IMR-90 (cell line): ENCODE data around the gene WDR62. TPM values are rescaled to one million over a fixed set of nuclear protein-coding genes. Genes with fewer than 3 reads are reported as not detected.

Experiments
- ATAC-seq: fragments of 200-7000 bp; cut with Tn5 transposase; 2 replicates; pipeline ENCODE4 v1.9.1; 2020; ENCODE audit warnings: low read depth, mild to moderate bottlenecking, moderate library complexity
- BruUV-seq: library from RNA; stranded (reverse); fragments of 400-500 nt; replicated peaks from 2 replicates; lab custom pipeline; 2021; lab: Mats Ljungman, UMichigan
- CTCF ChIA-PET: fragments of 300-600 bp; formaldehyde crosslinking; extraction: SDS; loops from one replicate; lab custom pipeline; 2021; ENCODE audit warnings: antibody characterized with exemption; lab: Yijun Ruan, JAX
- POLR2A ChIA-PET: fragments of 300-600 bp; sonication (Branson Sonifier 250); formaldehyde crosslinking; loops from one replicate; lab custom pipeline; 2022; ENCODE audit warnings: antibody characterized with exemption; ENCODE audit not compliant: unreplicated experiment; lab: Charles Lee
- DNase-seq: peaks from one replicate; pipeline ENCODE4 v3.0.0; 2013
- H2AFZ ChIP-seq: replicated peaks from 2 replicates; pipeline ENCODE3; 2013; ENCODE audit warnings: low read length, mild to moderate bottlenecking; ENCODE audit not compliant: poor library complexity
- H2AK5ac ChIP-seq: 2 replicates; pipeline ENCODE4 v1.6.1; 2013; ENCODE audit warnings: low read depth, low read length, inconsistent platforms
- H2AK9ac ChIP-seq: replicated peaks from 2 replicates; pipeline ENCODE3; 2013; ENCODE audit warnings: mild to moderate bottlenecking, low read depth, low read length, moderate library complexity; ENCODE audit not compliant: poor library complexity
- H2BK120ac ChIP-seq: 2 replicates; pipeline ENCODE4 v1.6.1; 2013; ENCODE audit warnings: low read depth, low read length, inconsistent platforms
- H2BK15ac ChIP-seq: 3 replicates; pipeline ENCODE4 v1.6.1; 2013; ENCODE audit warnings: low read depth, low read length, inconsistent platforms
- H2BK20ac ChIP-seq: 2 replicates; pipeline ENCODE4 v1.6.1; 2013; ENCODE audit warnings: low read depth, mild to moderate bottlenecking, inconsistent platforms, low read length, moderate library complexity
- H2BK5ac ChIP-seq: 2 replicates; pipeline ENCODE4 v1.6.1; 2013; ENCODE audit warnings: mild to moderate bottlenecking, low read depth, low read length, inconsistent platforms; ENCODE audit not compliant: poor library complexity, severe bottlenecking
- H3K14ac ChIP-seq: replicated peaks from 2 replicates; pipeline ENCODE4 v1.6.1; 2013; ENCODE audit warnings: low read depth, low read length, inconsistent platforms
- H3K18ac ChIP-seq: 2 replicates; pipeline ENCODE4 v1.6.1; 2013; ENCODE audit warnings: low read depth, low read length, control low read depth
- H3K23ac ChIP-seq: 2 replicates; pipeline ENCODE4 v1.6.1; 2013; ENCODE audit warnings: low read depth, low read length, inconsistent platforms
- H3K27ac ChIP-seq: 2 replicates; pipeline ENCODE4 v1.5.1; 2013; ENCODE audit warnings: mild to moderate bottlenecking, control low read depth, low read length; ENCODE audit not compliant: insufficient read depth
- H3K27me3 ChIP-seq: 2 replicates; pipeline ENCODE4 v1.6.1; 2013; ENCODE audit warnings: low read length; ENCODE audit not compliant: control insufficient read depth, insufficient read depth
- H3K36me3 ChIP-seq: 2 replicates; pipeline ENCODE4 v1.6.1; 2013; ENCODE audit warnings: low read length, mixed read lengths; ENCODE audit not compliant: control insufficient read depth, insufficient read depth
- H3K4ac ChIP-seq: 2 replicates; pipeline ENCODE4 v1.6.1; 2013; ENCODE audit warnings: low read depth, low read length, inconsistent platforms
- H3K4me1 ChIP-seq: 2 replicates; pipeline ENCODE4 v1.6.1; 2013; ENCODE audit warnings: low read length, mixed read lengths; ENCODE audit not compliant: control insufficient read depth, insufficient read depth
- H3K4me2 ChIP-seq: 2 replicates; pipeline ENCODE4 v1.6.1; 2013; ENCODE audit warnings: low read depth, mild to moderate bottlenecking, control low read depth, low read length, moderate library complexity
- H3K4me3 ChIP-seq: 2 replicates; pipeline ENCODE4 v1.5.1; 2013; ENCODE audit warnings: low read depth, mild to moderate bottlenecking, control low read depth, low read length, moderate library complexity; ENCODE audit not compliant: insufficient read depth
- H3K56ac ChIP-seq: 2 replicates; pipeline ENCODE4 v1.6.1; 2013; ENCODE audit warnings: low read length, inconsistent platforms; ENCODE audit not compliant: insufficient read depth; ENCODE audit errors: extremely low read depth
- H3K79me1 ChIP-seq, 2 experiments: 2 replicates each; pipeline ENCODE4 v1.6.1; 2013; ENCODE audit warnings: low read length in 2 of 2, inconsistent platforms in 1 of 2, low read depth in 1 of 2
- H3K9ac ChIP-seq: 2 replicates; pipeline ENCODE4 v1.6.1; 2013; ENCODE audit warnings: low read depth, low read length, control low read depth
- H3K9me1 ChIP-seq: 2 replicates; pipeline ENCODE4 v1.6.1; 2013; ENCODE audit warnings: low read length, inconsistent platforms; ENCODE audit not compliant: insufficient read depth
- H3K9me3 ChIP-seq: 2 replicates; pipeline ENCODE4 v1.6.1; 2013; ENCODE audit warnings: low read length; ENCODE audit not compliant: control insufficient read depth, insufficient read depth
- H4K20me1 ChIP-seq: 2 replicates; pipeline ENCODE4 v1.6.1; 2013; ENCODE audit warnings: low read length, inconsistent platforms; ENCODE audit not compliant: insufficient read depth
- H4K5ac ChIP-seq: 2 replicates; pipeline ENCODE4 v1.6.1; 2013; ENCODE audit warnings: mild to moderate bottlenecking, low read depth, low read length, control low read depth
- H4K8ac ChIP-seq, 2 experiments: 2 replicates each; pipeline ENCODE4 v1.6.1; 2013; ENCODE audit warnings: low read depth in 2 of 2, low read length in 2 of 2, control low read depth in 1 of 2, inconsistent platforms in 1 of 2
- H4K91ac ChIP-seq: 2 replicates; pipeline ENCODE4 v1.6.1; 2013; ENCODE audit warnings: low read depth, low read length, inconsistent platforms; ENCODE audit not compliant: insufficient read depth
- BHLHE40 ChIP-seq: fragments of 150-350 bp; IDR thresholded peaks from 2 replicates; pipeline ENCODE4 v1.6.1; 2016; ENCODE audit warnings: mild to moderate bottlenecking, low read depth, low read length
- CEBPB ChIP-seq: IDR thresholded peaks from 2 replicates; pipeline ENCODE4 v1.6.1; 2012; ENCODE audit warnings: low read depth, low read length, improper control_type of control experiment
- CHD1 ChIP-seq: IDR thresholded peaks from 2 replicates; pipeline ENCODE4 v1.6.1; 2012; ENCODE audit warnings: low read depth, low read length, improper control_type of control experiment
- CTCF ChIP-seq: conservative IDR thresholded peaks from 2 replicates; pipeline ENCODE4 v1.5.1; 2012; ENCODE audit warnings: mild to moderate bottlenecking, low read depth, low read length, improper control_type of control experiment
- FOS ChIP-seq: fragments of 150-350 bp; IDR thresholded peaks from 2 replicates; pipeline ENCODE4 v1.6.1; 2016; ENCODE audit warnings: low read depth, low read length
- MAFK ChIP-seq: IDR thresholded peaks from 2 replicates; pipeline ENCODE4 v1.6.1; 2012; ENCODE audit warnings: low read depth, low read length, improper control_type of control experiment
- MAZ ChIP-seq: IDR thresholded peaks from 2 replicates; pipeline ENCODE4 v1.6.1; 2012; ENCODE audit warnings: low read depth, mild to moderate bottlenecking, low read length, improper control_type of control experiment, moderate library complexity, borderline replicate concordance
- MXI1 ChIP-seq: IDR thresholded peaks from 2 replicates; pipeline ENCODE4 v1.6.1; 2012; ENCODE audit warnings: low read depth, mild to moderate bottlenecking, low read length, moderate library complexity, borderline replicate concordance
- NFE2L2 ChIP-seq: fragments of 150-350 bp; IDR thresholded peaks from 2 replicates; pipeline ENCODE4 v1.6.1; 2016; ENCODE audit warnings: low read depth, mild to moderate bottlenecking, low read length
- RAD21 ChIP-seq: IDR thresholded peaks from 2 replicates; pipeline ENCODE4 v1.6.1; 2012; ENCODE audit warnings: low read length, improper control_type of control experiment
- RCOR1 ChIP-seq: IDR thresholded peaks from 2 replicates; pipeline ENCODE4 v1.6.1; 2012; ENCODE audit warnings: mild to moderate bottlenecking, low read length, improper control_type of control experiment; ENCODE audit not compliant: insufficient replicate concordance
- RFX5 ChIP-seq: IDR thresholded peaks from 2 replicates; pipeline ENCODE4 v1.8.0; 2012; ENCODE audit warnings: low read depth, mild to moderate bottlenecking, low read length, moderate library complexity
- SMC3 ChIP-seq: fragments of 150-350 bp; IDR thresholded peaks from 2 replicates; pipeline ENCODE4 v1.6.1; 2016; ENCODE audit warnings: low read depth, mild to moderate bottlenecking, antibody characterized with exemption, low read length, moderate library complexity
- WGBS, 2 experiments: methylation state at CpG; one replicate each; pipeline versions ENCODE4 v1.1.5 to v1.1.7; 2013; ENCODE audit warnings: missing lambda C conversion rate in 2 of 2; ENCODE audit not compliant: insufficient read length in 1 of 2; ENCODE audit errors: extremely low coverage in 2 of 2; 5-methylcytosine and 5-hydroxymethylcytosine counted together
- dilution Hi-C: fragments of 300-500 bp; cut with HindIII; formaldehyde crosslinking; loops from one replicate; pipeline ENCODE4 v1.14.3; 2018; ENCODE audit warnings: low sequenced_read_pairs; ENCODE audit not compliant: unreplicated experiment
- in situ Hi-C: fragments of 300-500 bp; cut with MboI; formaldehyde crosslinking; loops from 3 replicates; pipeline ENCODE4 v1.14.3; 2019; ENCODE audit warnings: low sequenced_read_pairs, inconsistent platforms, mixed read lengths
- intact Hi-C: fragments of 100-400 bp; cut with micrococcal nuclease; formaldehyde crosslinking; loops from 2 replicates; pipeline ENCODE4 v1.10.0; 2022
- polyA plus RNA-seq, 3 experiments: library from polyadenylated mRNA; depleted of rRNA; stranded (reverse); fragments of >200 nt; gene quantifications; 2 replicates each; pipeline ENCODE4 v1.2.3, GENCODE V29; 2012; ENCODE audit warnings: low replicate concordance in 1 of 3
- total RNA-seq: library from RNA; depleted of rRNA; stranded (reverse); fragments of >200 nt; gene quantifications from 2 replicates; pipeline ENCODE4 v1.2.3, GENCODE V29; 2012
- TF ChIP-seq, protein P1 (sequence below): fragments of 150-350 bp; IDR thresholded peaks from 2 replicates; pipeline ENCODE4 v1.6.1; 2016; ENCODE audit warnings: low read depth, mild to moderate bottlenecking, low read length, moderate library complexity, borderline replicate concordance

Gene WDR62
- total and polyA plus RNA-seq, 2 of the 4 experiments (the other 2 are of a cell fraction): 4.5 to 7.0 TPM

DNA sequence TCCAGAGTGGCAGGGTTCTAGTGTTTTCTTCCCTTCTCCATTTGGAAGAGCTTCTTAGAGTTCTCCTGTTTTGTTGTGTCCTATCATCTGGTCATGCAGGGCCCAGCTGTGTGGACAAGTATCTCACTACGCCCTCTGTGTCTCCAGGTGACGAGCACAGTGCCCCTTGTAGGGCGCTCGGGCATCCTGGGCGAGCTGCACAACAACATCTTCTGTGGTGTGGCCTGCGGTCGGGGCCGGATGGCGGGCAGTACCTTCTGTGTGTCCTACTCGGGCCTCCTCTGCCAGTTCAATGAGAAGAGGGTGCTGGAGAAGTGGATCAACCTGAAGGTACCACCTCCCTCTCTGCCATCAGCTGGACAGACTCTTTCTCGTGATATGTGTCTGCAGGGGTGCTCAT is 13.0 kb downstream of the WDR62 start:
- Histone ChIP-seq H3K9ac (no peak overlapping the region), H4K20me1 (peaks cover 23% of the 10 kb centered on the region; the same call in 1 of the 2 replicates), H4K91ac (no peak overlapping the region), H2BK15ac (no peak overlapping the region), H3K27me3 (no peaks in the 10 kb centered on the region), H3K23ac (no peak overlapping the region), H2AK9ac (no peak overlapping the region), H2BK20ac (no peak overlapping the region), H2BK5ac (no peak overlapping the region), H2BK120ac (no peak overlapping the region), H3K4me1 (no peaks in the 10 kb centered on the region), H3K79me1 (peaks cover 15 to 21% of the 10 kb centered on the region in 2 experiments), H3K14ac (no peak overlapping the region), H3K4me3 (no peak overlapping the region), H3K56ac (no peak overlapping the region), H4K8ac (no peak overlapping the region), H2AK5ac (peak overlapping the region; percentile 65; the same call in 1 of the 2 replicates), H3K9me3 (no peaks in the 10 kb centered on the region), H3K4ac (no peak overlapping the region), H3K9me1 (peaks cover 11% of the 10 kb centered on the region; the same call in 1 of the 2 replicates), H3K27ac (no peak overlapping the region), H4K5ac (no peak overlapping the region), H2AFZ (no peak overlapping the region), H3K18ac (no peak overlapping the region), H3K36me3 (peaks cover 12% of the 10 kb centered on the region), H3K4me2 (no peak overlapping the region)
- TF ChIP-seq, protein P1, sequence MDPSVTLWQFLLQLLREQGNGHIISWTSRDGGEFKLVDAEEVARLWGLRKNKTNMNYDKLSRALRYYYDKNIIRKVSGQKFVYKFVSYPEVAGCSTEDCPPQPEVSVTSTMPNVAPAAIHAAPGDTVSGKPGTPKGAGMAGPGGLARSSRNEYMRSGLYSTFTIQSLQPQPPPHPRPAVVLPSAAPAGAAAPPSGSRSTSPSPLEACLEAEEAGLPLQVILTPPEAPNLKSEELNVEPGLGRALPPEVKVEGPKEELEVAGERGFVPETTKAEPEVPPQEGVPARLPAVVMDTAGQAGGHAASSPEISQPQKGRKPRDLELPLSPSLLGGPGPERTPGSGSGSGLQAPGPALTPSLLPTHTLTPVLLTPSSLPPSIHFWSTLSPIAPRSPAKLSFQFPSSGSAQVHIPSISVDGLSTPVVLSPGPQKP: no peak
- no peak for TF ChIP-seq RCOR1
- TF ChIP-seq CTCF: no peak
- no peak for TF ChIP-seq SMC3
- no peak for TF ChIP-seq MAFK
- TF ChIP-seq CEBPB: no peak
- no peak for TF ChIP-seq RAD21
- TF ChIP-seq RFX5: no peak
- TF ChIP-seq FOS: no peak
- TF ChIP-seq NFE2L2: no peak
- TF ChIP-seq BHLHE40: no peak
- TF ChIP-seq CHD1: no peak
- TF ChIP-seq MXI1: no peak
- no peak for TF ChIP-seq MAZ
- in situ Hi-C loops (no loop called here), intact Hi-C loops (no loop called here), dilution Hi-C loops (no loop called here)
- 100% methylated on average over 1 of the region's 11 CpGs; no CpG with 5 or more reads in 1 of the 2 experiments for WGBS, 2 experiments
- POLR2A ChIA-PET: no interaction called here
- DNase-seq (no peak), ATAC-seq (no peak)
- BruUV-seq: no TSS peak
- CTCF ChIA-PET: no interaction called here
